ENCODE measurements around the gene ATL1. TPM values are rescaled to one million over a fixed set of nuclear protein-coding genes. Genes with fewer than 3 reads are reported as not detected.

The ATL1 gene
- total and polyA plus RNA-seq, 2 experiments from 2014 or later = 3.5 to 7.0 TPM

DNA sequence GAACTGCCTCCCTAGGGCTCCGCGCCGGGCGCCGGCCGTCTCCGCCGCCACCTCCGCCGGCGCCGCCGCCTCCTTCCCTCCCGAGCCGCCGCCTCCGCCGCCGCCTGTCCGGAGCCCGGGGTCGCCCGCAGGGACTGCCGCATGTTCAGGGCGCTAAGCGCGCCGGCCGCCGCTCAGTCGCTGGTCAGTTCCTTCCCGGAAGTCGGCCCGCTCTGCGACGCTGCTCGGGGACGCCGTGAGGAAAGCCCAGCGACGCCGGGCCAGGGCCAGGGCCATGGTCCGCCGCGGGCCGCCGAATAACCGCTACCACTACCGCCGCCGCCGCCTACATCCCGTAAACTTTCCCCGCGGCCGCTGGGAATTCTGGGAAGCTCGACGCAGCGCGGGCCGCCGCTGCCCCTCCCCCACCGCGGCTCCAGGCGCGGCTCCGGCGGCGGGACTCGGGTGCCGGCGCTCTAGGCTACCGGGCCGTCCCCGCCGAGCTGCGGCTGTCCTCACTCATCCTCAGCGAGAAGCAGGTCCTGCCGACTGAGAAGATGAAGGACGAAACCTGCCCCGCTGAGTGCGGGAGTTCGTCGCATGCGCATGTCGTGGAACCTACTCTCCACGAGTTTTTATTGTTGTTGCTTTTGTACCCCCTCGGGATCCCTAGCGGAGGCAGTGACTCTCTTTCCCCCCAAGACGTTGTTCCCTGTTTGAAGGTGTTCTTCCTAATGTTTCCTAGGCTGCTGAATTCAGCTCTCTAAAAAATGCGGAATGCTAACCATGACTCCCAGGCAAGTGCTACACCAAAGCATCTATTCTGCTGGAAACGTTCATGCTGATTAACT is 108.3 kb downstream of the ATL1 start, which contains the start of gene SAV1 (continued):
- TF ChIP-seq REST (IDR thresholded peaks at IDR 0.05; ENCODE audit: unreplicated experiment) (no peak), EZH2phosphoT487 (IDR thresholded peaks at IDR 0.05; ENCODE audit: unreplicated experiment) (no peak), JUNB (IDR thresholded peaks at IDR 0.05; ENCODE audit: unreplicated experiment) (no peak)

- ATAC-seq (no peak), DNase-seq (ENCODE audit: low spot score) (no peak)
- Mint-ChIP-seq H3K4me1 (peaks cover 11% of the 10 kb centered on the region), H3K27me3 (ENCODE audit: insufficient read depth, low read depth, poor library complexity) (peaks cover 4% of the 10 kb centered on the region), H3K27ac (no peak overlapping the region), H3K4me3 (no peak overlapping the region), H3K9me3 (no peaks in the 10 kb centered on the region), H3K36me3 (ENCODE audit: low read depth) (peaks cover 9% of the 10 kb centered on the region)
- Histone ChIP-seq H2AFZ (no peak overlapping the region), H3K4me3 (peak overlapping the region; percentile 65), H4K20me1 (replicated peaks; ENCODE audit: insufficient read depth) (peaks cover 9% of the 10 kb centered on the region; the same call in 1 of the 2 replicates), H3K79me2 (replicated peaks; ENCODE audit: insufficient read depth) (peaks cover 38% of the 10 kb centered on the region), H3K4me1 (ENCODE audit: insufficient read depth) (peaks cover 29% of the 10 kb centered on the region), H3K27ac (ENCODE audit: low read depth) (peak overlapping the region; percentile 93), H3K27me3 (ENCODE audit: insufficient read depth) (no peaks in the 10 kb centered on the region), H3F3A (replicated peaks; ENCODE audit: low read depth) (no peaks in the 10 kb centered on the region), H3K9me2 (ENCODE audit: insufficient read depth) (no peaks in the 10 kb centered on the region), H3K4me2 (peak overlapping the region; percentile 77), H3K36me3 (ENCODE audit: insufficient read depth) (peaks cover 4% of the 10 kb centered on the region; the same call in 1 of the 2 replicates)
- TF ChIP-seq ZNF462 (CRISPR knock-in tag; IDR thresholded peaks at IDR 0.05) (no peak), ETS1 (IDR thresholded peaks at IDR 0.05) (no peak), EZH2 (IDR thresholded peaks at IDR 0.05; ENCODE audit: low read depth, unreplicated experiment) (no peak), POLR2AphosphoS5 (IDR thresholded peaks at IDR 0.05; ENCODE audit: low read depth) (no peak), ZNF331 (CRISPR knock-in tag; IDR thresholded peaks at IDR 0.05; ENCODE audit: low read depth) (no peak), CREB1 (CRISPR knock-in tag; IDR thresholded peaks at IDR 0.05; ENCODE audit: low read depth) (no peak)
These were observed 108.8 kb downstream of the ATL1 start for GRCh38 chr14:50668826-50669143.

Data from GM23338 (cell line).